ENCODE measurements around the gene DSCAM.

DNA sequence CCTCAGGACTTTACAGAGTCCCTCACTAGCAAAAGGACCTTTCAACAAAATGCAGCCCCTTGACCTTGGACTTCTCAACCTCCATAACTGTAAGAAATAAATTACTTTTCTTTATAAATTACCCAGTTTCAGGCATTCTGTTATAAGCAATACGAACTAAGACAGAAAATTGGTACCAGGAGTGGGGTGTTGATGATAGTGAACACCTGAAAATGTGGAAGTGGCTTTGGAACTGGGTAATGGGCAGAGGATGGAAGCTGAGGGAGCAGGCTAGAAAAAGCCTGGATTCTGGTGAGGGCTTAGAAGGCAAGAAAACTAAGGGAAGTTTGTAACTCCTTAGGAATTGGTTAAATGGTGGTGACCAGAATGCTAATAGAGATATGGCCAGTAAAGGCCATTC lies 46.8 kb downstream of the DSCAM start:
- no peak for TF ChIP-seq CTCF (IDR thresholded peaks at IDR 0.05)
- TF ChIP-seq EP300 (IDR thresholded peaks at IDR 0.05): no peak
- no peak for TF ChIP-seq POLR2A (IDR thresholded peaks at IDR 0.05)
